Measurements from ENCODE around the gene CAMK1.

GRCh38 chr3:9730657-9731205 is 39.0 kb downstream of the CAMK1 start:
- TF ChIP-seq NFYB (IDR thresholded peaks at IDR 0.05; ENCODE audit: extremely low read depth, insufficient read length), result no peak
- TF ChIP-seq REST (IDR thresholded peaks at IDR 0.05; ENCODE audit: borderline replicate concordance), result no peak
- TF ChIP-seq REST (CRISPR knock-in tag; IDR thresholded peaks at IDR 0.05; ENCODE audit: low read depth), result no peak
- no peak for TF ChIP-seq POLR2AphosphoS5 (IDR thresholded peaks at IDR 0.05; ENCODE audit: control insufficient read depth, insufficient read depth, low read depth, low read length)
- TF ChIP-seq NONO (IDR thresholded peaks at IDR 0.05; ENCODE audit: low read depth in 2 of 2, low read length in 1 of 2), result no peak
- TF ChIP-seq FOXJ3 (CRISPR knock-in tag; IDR thresholded peaks at IDR 0.05), result no peak
